DMS 273 (cell line): ENCODE data around the gene TMEM79.

Experiments used
- DNase-seq: peaks from one replicate; lab custom pipeline; 2025; ENCODE audit not compliant: unreplicated experiment; lab: John Stamatoyannopoulos, UW

Gene TMEM79

DNA sequence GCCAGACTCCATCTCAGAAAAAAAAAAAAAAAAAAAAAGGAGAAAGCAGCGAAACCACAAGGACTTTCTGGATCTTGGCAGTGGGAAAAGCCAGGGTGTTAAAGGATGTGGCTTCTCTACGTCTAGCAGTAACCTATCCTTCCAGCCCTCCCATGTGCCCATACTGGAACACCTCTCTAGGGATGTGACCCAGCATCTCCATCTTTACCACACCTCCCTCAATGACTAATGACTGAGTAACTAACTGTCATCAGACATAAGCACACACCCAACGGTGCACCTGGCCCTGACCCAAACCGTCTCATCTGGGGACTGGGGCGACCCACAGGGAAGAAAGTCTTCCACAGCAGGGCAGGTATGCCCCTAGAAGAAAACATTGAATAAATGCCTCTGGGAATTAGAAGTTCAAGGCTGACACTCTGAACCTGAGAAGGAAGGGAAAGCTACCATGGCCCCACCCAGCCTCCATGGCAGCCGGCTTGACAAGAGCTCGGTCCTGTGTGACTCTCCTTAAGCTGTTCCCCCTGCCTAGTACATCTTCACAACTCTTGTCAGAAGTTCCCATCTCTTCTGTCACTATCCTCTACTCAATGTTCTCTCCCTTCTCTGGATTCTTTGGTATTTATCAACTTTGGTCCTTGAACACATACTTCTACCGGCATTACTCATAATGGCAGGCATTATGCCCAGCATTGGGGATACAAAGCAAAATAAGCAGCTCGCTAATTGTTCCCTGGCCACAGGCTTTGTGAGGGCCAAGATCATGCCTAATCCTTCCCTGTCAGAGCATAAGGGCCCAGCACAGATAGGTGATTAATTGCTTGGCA lies 21.5 kb upstream of the TMEM79 start:
- no peak for DNase-seq

DNA sequence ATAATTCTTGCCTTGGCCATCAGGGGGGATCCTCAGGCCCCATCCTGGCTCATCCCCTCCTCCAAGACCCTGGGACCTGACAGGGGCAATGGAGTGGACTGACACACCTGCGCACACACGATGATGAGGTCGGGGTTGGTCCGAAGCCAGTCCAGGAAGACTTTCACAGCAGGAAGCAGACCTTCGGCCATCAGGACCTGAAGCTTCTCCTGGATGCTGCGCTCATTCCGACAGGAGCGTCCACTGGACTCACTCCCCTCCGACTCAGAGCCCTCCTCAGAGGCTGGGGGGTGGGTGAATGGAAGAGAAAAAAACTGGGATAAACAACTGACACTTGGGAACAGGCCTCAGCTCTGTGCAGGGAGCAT lies 20.9 kb upstream of the TMEM79 start:
- DNase-seq, result no peak

DNA sequence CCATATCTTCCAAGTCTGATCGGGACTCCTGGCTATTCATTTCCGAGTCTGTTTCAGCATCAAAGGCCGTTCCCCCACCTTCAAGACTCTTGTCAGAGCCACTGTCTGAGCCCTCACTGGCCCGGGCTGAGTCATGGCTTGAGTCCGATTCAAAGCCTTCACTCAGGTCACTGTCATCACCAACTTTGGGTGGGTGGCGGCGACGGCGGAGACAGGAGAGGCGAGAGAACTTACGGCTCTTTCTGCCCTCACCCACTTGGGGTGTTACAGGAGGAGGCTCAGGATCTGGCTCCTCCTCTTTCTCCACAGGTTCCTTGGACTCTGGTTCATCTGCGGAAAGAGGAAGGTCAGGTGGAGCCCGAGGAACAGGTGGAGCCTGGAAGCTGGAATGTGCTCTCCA lies 18.1 kb upstream of the TMEM79 start:
- DNase-seq, result no peak

DNA sequence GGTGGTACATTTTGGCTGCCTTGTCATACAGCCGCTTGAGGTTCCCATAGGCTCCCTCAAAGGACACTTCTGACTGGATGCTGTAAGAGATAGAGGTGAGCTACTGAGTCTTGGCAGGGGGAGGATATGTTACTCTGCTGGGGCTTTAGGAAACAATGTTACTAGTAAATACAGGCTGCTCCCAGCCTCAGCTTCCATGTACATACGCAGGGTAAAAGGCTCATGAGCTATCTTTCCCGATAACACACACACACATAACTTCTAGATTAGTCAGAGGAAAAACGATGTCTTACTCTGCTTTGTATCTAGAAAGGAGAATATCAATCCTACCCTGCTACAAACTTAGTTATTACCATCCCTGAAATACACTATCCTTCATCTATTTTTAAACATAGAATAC lies 15.8 kb upstream of the TMEM79 start:
- DNase-seq, result no peak

DNA sequence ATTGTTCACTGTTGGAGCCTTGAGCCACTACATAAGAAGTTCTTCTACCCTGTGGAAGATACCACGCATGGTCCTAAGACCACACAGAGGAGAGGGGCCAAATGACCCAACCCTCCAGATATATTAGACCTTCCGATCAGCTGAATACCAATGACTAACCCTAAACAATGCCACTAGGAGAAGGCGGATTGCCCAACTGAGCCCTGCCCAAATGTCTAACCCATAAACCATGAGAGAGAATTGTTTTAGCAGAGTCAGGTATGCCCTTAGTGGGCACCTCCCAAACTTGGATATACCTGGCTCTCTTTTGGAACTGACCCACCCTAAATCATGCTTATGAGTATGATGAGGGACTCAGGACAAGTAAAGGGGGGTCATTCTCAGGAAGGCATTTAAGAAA lies 13.8 kb upstream of the TMEM79 start:
- no peak for DNase-seq

DNA sequence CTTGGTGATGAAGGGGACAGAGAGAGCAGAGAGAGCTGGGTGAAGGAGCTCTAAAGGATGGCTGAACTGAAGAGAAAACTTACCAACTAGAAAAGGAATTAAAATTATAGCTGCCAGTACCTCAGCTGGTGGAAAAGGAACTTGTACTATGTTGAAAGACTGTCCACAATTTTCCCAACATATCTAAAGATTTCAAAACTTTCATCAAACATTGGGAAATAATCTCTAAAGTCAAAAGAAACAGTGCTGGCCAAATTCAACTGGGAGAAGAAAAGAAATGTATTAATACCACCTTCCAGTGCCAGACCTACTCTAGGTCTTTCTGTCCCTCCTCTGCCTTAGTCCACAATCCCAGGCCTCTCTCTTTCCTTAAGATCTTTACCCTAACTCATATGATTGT lies 7.6 kb upstream of the TMEM79 start:
- no peak for DNase-seq

DNA sequence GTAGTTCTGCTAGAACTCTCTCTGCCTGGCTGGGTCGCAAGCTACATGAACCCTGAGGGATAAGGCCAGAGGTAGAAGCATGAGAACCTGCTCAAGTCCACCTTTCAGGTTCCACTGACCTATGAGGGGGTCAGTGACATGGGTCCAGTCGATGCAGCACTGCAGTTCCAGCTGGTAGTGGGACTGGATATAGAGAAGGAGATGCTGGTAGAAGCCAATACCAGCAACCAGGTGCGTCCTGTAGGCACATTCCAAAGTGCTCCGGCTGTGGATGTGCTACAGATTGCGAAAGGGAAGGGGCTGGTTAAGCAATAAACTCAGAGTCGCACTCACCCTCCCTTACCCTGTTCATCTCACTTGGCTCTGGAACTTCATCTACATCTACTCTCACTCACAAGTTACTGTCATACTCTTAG lies 7.2 kb upstream of the TMEM79 start:
- no peak for DNase-seq

DNA sequence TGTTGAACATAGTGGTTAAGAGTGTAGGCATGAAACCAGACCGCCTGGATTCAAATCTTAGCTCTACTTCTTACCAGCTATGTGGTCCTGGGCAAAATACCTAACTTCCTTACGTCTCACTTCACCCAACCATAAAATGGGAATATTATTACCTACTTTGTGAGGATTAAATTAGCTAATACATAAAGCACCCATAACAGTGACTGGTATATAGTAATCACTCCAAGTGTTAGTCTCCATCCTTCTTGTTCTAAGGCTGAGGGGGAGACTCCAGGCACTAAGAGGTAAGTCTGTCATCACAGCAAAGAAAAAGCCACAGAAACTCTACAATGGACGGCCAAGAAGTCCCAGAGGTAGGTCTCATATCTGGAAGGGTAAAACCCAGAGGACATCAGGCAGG lies 4.3 kb upstream of the TMEM79 start:
- no peak for DNase-seq

DNA sequence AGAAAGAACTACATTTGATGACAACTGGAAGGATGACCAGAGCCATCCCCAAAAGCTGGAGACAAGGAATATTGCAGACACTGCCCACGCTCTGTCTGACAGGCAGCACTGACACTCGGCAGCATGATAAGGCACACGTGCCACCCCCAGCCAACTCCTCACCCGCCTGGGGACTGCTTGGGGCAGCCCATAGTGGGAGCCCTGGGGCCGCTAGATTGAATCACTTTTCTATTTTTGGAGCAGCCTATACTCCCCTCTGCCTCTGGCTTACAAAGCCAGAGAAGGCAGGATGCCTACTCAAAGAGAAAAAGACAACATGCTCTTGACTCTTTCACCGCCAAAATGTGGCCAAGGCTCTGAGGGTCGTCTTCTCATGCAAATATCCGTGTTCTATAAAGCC lies 2.8 kb upstream of the TMEM79 start:
- DNase-seq, result peak; percentile 68

DNA sequence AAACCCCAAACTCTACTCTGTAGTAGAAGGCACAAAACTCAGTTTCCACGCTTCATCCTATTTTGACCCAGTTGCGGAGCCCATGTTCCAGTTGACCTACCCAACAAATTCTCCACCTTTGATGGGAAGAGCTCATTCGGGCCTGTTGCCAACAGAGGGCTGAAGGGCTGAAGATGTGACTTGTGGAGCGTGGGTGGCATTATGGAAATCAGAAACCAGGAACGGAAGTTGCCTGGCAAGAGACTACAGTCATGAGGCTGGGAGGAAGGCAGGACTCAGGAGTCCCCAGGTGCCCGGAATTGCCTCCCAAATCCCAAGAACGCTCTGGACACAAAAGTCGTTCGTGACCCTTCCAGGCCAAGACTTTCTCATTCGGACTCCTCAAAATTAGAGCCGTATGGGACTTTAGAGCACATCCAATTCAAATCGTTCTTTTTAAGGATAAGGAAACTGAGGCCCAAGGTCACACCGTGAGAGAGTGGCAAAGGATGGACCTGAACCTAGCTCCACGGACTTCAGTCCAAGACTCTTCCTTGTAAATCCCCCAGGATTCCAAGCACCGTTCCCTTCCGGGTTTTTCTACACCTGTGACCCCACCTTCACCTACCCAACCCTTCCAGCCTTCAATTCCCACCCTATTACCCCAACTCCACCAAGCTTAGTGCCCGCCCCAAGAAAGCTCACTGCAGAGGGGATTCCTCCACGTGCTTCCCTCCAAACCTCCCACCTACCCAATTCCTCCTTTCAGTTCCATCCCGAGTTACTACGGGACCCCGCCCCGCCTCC lies 2.2 kb upstream of the TMEM79 start:
- DNase-seq, result peak; percentile 77

- peak; percentile 100 for DNase-seq
Observed at GRCh38 chr1:156282479-156283222, 1.5 kb upstream of the TMEM79 start, which contains the start of gene SMG5. Gene SMG5, minus strand, starts transcription at chr1:156282825. Its CDS starts 145 bp downstream, at chr1:156282680.

DNA sequence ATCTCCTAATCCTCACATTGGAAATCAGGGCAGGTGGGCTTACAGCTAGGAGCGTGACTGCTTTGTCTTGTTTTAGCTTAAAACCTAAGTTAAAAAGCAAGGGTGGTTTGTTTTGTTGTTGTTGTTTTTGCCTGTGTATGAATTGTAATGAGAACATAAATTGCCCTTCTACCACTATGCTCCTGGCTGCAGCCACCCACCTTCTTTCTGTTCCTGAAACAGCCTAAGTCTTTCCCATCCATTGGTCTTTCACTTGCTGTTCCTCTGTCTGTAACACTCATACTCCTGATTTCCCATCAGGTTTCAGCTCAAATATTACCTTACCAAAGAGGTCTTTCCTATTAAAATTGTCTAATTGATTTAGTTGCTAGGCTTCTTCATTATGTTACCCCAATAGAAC lies 604 bp upstream of the TMEM79 start:
- no peak for DNase-seq

DNA sequence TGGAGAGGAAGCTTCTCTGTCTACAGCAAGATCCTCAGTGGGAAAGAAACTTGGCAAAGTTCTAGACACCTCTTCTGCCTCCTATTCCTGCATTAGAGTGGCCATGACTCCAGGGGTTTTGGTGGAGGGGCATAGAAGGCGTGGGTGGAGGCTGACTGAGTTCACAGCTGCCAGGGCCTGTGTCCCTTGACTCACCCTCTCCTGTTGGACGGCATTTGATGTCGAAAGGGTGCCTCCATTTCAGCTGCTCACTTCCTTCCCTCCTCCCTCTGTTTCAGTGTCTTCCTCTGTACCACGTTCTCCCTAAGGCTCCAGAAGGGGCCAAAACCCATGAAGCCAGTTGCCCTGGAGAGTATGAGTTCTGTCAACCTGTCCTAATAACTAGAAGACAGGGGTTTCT lies 632 bp downstream of the TMEM79 start:
- no peak for DNase-seq

GRCh38 chr1:156285437-156285836 lies 1.3 kb downstream of the TMEM79 start:
- DNase-seq, result no peak

DNA sequence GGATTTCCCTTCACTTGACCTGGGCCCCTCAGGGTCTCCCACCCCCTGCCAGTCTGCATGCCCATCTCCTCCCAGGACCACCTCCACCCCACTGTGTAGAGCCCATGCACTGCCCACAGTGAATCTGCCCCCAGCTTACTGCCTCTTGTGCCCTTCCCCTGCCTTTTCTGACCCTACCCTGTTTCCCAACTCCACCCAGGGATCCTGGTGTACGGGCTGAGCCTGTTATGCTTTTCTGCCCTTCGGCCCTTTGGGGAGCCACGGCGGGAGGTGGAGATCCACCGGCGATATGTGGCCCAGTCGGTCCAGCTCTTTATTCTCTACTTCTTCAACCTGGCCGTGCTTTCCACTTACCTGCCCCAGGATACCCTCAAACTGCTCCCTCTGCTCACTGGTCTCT lies 1.9 kb downstream of the TMEM79 start:
- no peak for DNase-seq

GRCh38 chr1:156289857-156290256 lies 5.7 kb downstream of the TMEM79 start:
- DNase-seq, result no peak

- DNase-seq, result no peak
Observed at GRCh38 chr1:156291226-156292061, 7.3 kb downstream of the TMEM79 start.

- DNase-seq, result no peak
Observed at GRCh38 chr1:156293098-156293434, 8.9 kb downstream of the TMEM79 start.

GRCh38 chr1:156293895-156294294 lies 9.8 kb downstream of the TMEM79 start:
- no peak for DNase-seq

DNA sequence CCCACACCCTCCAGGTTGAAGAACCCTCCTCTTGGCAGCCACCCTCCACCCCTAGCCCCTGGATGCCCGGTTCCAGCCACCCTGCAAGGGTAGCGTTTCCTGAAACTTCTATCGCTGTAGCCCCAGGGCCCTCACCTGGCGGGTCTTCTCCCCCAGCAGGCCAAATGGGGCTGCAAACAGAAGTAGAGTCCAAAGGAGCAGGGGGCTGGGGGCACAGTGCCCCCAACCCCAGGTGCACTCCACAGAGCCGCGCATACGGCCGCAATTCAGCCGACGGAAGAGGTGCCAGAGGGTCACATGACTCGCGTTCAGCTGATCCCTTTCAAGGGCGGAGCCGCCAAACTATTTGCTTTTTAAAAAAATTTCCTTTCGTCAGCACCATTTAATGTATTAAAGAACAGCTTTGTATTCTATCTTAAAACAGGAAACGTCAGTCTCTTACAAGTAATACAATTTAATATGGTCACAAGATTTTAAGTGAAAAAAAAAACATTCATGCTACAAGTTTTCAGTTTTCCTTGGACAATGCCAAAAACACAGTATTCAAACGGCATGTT lies 11.3 kb downstream of the TMEM79 start, which contains the start of gene GLMP:
GLMP (minus strand) TSS at position 289 of the 557 bp plus-strand sequence; CDS start at position 255, 34 bp downstream.
- DNase-seq, result peak; percentile 80
